Measurements from ENCODE around the gene ITGAE. TPM values are rescaled to one million over a fixed set of nuclear protein-coding genes. Genes with fewer than 3 reads are reported as not detected.

Gene ITGAE
- total RNA-seq, 1 donor from 2014 or later: 16.7 TPM

DNA sequence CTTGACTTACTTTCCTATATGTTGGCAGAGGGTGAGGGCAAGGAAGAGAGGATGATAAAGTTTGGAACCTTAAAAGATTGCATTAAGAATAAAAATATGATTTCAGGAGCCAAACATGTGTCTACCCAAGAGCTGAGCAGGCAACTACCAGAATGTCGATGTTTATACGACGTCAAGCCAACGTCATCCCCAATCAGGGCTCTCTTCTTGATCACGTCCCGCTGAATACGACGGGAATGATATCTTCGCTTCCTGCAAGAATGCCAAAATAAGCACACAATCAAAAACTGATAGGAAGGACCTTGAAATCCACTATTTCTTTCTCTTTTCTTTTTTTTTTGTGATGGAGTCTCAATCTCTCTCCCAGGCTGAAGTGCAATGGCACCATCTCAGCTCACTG is 20.1 kb upstream of the ITGAE start:
- H3K27me3 ChIP-seq (ENCODE audit: control insufficient read depth in 3 of 3, insufficient read depth in 3 of 3, low read length in 3 of 3): no peaks in the 10 kb centered on the region
- H3K4me3 ChIP-seq (ENCODE audit: low read length in 3 of 3): no peak overlapping the region
- H3K27ac ChIP-seq (ENCODE audit: low read depth, low read length): no peak overlapping the region
- H3K9ac ChIP-seq (ENCODE audit: low read depth in 1 of 3, low read length in 3 of 3): no peak overlapping the region
- no peaks in the 10 kb centered on the region for H3K9me3 ChIP-seq (ENCODE audit: control insufficient read depth in 3 of 3, low read length in 3 of 3)
- H3K36me3 ChIP-seq (ENCODE audit: control insufficient read depth in 3 of 3, insufficient read depth in 3 of 3, low read length in 3 of 3): peaks cover 28 to 60% (median 57%) of the 10 kb centered on the region in 3 donors
- peaks cover 0 to 3% (median 0%) of the 10 kb centered on the region in 3 donors for H3K4me1 ChIP-seq (ENCODE audit: control insufficient read depth in 3 of 3, insufficient read depth in 3 of 3, low read length in 3 of 3)

DNA sequence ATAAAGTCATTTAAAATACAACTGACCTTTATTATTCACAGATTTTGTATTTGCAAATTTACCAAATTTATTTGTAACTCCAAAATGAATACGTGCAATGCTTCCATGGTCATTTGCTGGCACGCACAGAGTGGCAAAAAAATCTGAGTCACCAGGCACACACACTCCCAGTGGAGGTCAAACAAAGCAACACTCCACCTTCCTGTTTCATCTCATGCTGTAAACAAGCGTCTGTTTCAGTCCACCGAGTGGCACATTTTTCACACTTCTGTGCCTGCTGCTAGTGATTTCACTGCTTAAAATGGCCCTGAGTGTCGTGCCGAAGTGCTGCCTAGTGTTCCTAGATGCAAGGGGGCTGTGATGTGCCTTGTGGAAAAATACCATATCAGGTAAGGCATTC is 17.8 kb upstream of the ITGAE start:
- Histone ChIP-seq H3K9ac (ENCODE audit: low read depth in 1 of 3, low read length in 3 of 3) (no peak overlapping the region), H3K27me3 (ENCODE audit: control insufficient read depth in 3 of 3, insufficient read depth in 3 of 3, low read length in 3 of 3) (no peaks in the 10 kb centered on the region), H3K4me1 (ENCODE audit: control insufficient read depth in 3 of 3, insufficient read depth in 3 of 3, low read length in 3 of 3) (peaks cover 5 to 17% (median 13%) of the 10 kb centered on the region in 3 donors), H3K4me3 (ENCODE audit: low read length in 3 of 3) (no peak overlapping the region), H3K27ac (ENCODE audit: low read depth, low read length) (no peak overlapping the region), H3K9me3 (ENCODE audit: control insufficient read depth in 3 of 3, low read length in 3 of 3) (no peaks in the 10 kb centered on the region), H3K36me3 (ENCODE audit: control insufficient read depth in 3 of 3, insufficient read depth in 3 of 3, low read length in 3 of 3) (peaks cover 26 to 62% (median 51%) of the 10 kb centered on the region in 3 donors)

DNA sequence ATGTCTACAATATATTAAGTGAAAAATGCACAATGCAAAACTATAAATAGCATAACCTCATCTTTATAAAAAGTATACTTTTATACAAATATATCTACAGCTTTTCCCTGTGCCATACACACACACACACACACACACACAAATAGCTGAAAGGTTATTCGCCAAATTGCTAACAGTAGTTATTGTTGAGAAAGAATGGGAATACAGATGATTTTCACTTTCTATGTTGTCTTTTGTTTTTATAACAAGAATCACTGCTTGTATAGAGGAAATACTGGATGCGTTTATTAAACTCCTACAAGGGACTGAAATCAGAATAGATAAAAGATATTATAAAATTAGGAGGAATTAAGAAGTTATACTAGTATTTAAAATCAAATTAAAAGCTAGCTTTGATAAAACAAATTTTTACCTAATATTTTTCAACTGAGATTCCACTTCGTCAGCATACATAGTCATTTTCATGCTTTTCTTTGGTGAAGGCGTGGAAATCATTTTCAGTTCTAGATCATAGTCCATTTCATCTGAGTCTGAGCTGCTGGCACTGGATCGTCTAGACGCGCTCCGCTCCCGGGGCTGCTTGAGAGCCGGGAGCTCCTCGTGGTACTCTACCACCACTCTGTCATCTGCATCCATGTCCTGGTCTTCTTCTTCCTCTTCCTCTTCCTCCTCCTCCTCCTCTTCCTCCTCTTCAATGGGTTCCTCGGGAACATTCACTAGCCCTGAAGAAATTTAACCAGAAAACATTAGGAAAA is 17.0 kb upstream of the ITGAE start:
- Histone ChIP-seq H3K27ac (ENCODE audit: low read depth, low read length) (no peak overlapping the region), H3K36me3 (ENCODE audit: control insufficient read depth in 3 of 3, insufficient read depth in 3 of 3, low read length in 3 of 3) (peaks cover 28 to 66% (median 58%) of the 10 kb centered on the region in 3 donors), H3K9ac (ENCODE audit: low read depth in 1 of 3, low read length in 3 of 3) (no peak overlapping the region)

DNA sequence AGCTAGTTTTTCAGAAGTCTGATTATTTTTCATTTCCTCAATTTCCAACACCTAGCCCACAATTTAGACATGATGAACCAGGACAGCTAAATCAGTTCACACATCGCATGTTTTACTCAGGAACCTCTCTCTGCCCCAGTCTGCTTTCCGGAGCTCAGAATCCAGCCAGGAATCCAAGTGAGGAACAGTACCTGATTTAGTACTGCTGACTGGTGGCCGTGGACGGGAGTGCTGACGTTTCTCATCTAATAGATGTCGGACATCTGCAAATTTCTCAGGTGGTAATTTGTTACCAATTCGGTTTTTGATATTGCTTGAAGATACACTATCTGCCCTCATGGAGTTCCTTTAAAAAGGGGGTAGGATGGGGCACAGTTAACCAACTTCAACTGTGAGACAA is 14.9 kb upstream of the ITGAE start:
- Histone ChIP-seq H3K36me3 (ENCODE audit: control insufficient read depth in 3 of 3, insufficient read depth in 3 of 3, low read length in 3 of 3) (peaks cover 38 to 69% (median 57%) of the 10 kb centered on the region in 3 donors), H3K4me1 (ENCODE audit: control insufficient read depth in 3 of 3, insufficient read depth in 3 of 3, low read length in 3 of 3) (peaks cover 5 to 17% (median 13%) of the 10 kb centered on the region in 3 donors), H3K27me3 (ENCODE audit: control insufficient read depth in 3 of 3, insufficient read depth in 3 of 3, low read length in 3 of 3) (no peaks in the 10 kb centered on the region), H3K9ac (ENCODE audit: low read depth in 1 of 3, low read length in 3 of 3) (no peak overlapping the region), H3K27ac (ENCODE audit: low read depth, low read length) (no peak overlapping the region), H3K4me3 (ENCODE audit: low read length in 3 of 3) (no peak overlapping the region), H3K9me3 (ENCODE audit: control insufficient read depth in 3 of 3, low read length in 3 of 3) (no peaks in the 10 kb centered on the region)

More for the DNA sequence above, 17.0 kb upstream of the ITGAE start:
- H3K4me3 ChIP-seq (ENCODE audit: low read length in 3 of 3): no peak overlapping the region
- no peaks in the 10 kb centered on the region for H3K9me3 ChIP-seq (ENCODE audit: control insufficient read depth in 3 of 3, low read length in 3 of 3)
- H3K27me3 ChIP-seq (ENCODE audit: control insufficient read depth in 3 of 3, insufficient read depth in 3 of 3, low read length in 3 of 3): no peaks in the 10 kb centered on the region
- H3K4me1 ChIP-seq (ENCODE audit: control insufficient read depth in 3 of 3, insufficient read depth in 3 of 3, low read length in 3 of 3): peaks cover 5 to 17% (median 13%) of the 10 kb centered on the region in 3 donors

DNA sequence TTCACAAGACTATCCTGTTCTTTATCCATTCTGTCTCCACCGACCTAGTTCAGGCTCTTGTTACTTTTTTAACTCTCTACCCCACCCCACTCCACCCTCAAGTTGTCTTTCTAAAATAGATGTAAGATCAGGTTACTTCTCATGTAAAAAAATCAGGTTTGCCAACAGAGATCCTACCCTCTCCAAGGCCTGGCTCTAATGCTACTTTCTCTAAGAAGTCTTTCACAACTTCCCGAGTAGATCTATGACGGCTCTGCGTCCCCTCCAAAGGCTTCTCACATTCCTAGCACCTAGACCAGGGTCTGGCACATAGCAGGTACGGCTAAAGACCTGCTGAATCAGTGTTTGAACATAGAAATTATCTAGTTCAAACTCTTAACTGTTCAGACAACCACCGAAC is 14.1 kb upstream of the ITGAE start:
- peak overlapping the region in 1 of 3 donors; percentile 72 for H3K9ac ChIP-seq (ENCODE audit: low read depth in 1 of 3, low read length in 3 of 3)
- H3K4me3 ChIP-seq (ENCODE audit: low read length in 3 of 3): no peak overlapping the region
- H3K36me3 ChIP-seq (ENCODE audit: control insufficient read depth in 3 of 3, insufficient read depth in 3 of 3, low read length in 3 of 3): peaks cover 44 to 71% (median 57%) of the 10 kb centered on the region in 3 donors
- no peaks in the 10 kb centered on the region for H3K27me3 ChIP-seq (ENCODE audit: control insufficient read depth in 3 of 3, insufficient read depth in 3 of 3, low read length in 3 of 3)
- H3K9me3 ChIP-seq (ENCODE audit: control insufficient read depth in 3 of 3, low read length in 3 of 3): no peaks in the 10 kb centered on the region
- H3K4me1 ChIP-seq (ENCODE audit: control insufficient read depth in 3 of 3, insufficient read depth in 3 of 3, low read length in 3 of 3): peaks cover 5 to 17% (median 13%) of the 10 kb centered on the region in 3 donors
- H3K27ac ChIP-seq (ENCODE audit: low read depth, low read length): peak overlapping the region; percentile 68

DNA sequence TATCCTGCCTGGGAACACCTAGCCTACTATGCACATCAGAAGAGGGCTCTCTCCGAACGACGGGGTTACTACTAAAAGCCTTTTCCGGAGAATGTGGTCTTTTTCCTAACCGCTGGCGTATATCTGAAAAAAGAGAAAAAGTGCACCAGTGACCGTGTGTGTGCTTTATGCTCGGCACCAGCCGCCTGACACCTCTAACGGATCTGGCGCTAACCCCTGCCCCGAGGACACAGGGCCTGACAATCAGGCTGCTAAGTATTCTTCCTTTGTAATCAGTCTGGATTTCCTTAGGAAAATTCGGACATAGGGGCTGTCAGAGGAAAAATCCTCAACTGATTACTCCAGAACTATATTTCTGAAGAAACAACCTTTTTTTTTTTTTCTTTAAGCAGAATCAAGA is 13.4 kb upstream of the ITGAE start:
- Histone ChIP-seq H3K27ac (ENCODE audit: low read depth, low read length) (peak overlapping the region; percentile 68), H3K9me3 (ENCODE audit: control insufficient read depth in 3 of 3, low read length in 3 of 3) (no peaks in the 10 kb centered on the region), H3K4me1 (ENCODE audit: control insufficient read depth in 3 of 3, insufficient read depth in 3 of 3, low read length in 3 of 3) (peaks cover 5 to 17% (median 13%) of the 10 kb centered on the region in 3 donors), H3K27me3 (ENCODE audit: control insufficient read depth in 3 of 3, insufficient read depth in 3 of 3, low read length in 3 of 3) (no peaks in the 10 kb centered on the region), H3K4me3 (ENCODE audit: low read length in 3 of 3) (no peak overlapping the region), H3K9ac (ENCODE audit: low read depth in 1 of 3, low read length in 3 of 3) (peak overlapping the region in 1 of 3 donors; percentile 72), H3K36me3 (ENCODE audit: control insufficient read depth in 3 of 3, insufficient read depth in 3 of 3, low read length in 3 of 3) (peaks cover 46 to 69% (median 61%) of the 10 kb centered on the region in 3 donors)

DNA sequence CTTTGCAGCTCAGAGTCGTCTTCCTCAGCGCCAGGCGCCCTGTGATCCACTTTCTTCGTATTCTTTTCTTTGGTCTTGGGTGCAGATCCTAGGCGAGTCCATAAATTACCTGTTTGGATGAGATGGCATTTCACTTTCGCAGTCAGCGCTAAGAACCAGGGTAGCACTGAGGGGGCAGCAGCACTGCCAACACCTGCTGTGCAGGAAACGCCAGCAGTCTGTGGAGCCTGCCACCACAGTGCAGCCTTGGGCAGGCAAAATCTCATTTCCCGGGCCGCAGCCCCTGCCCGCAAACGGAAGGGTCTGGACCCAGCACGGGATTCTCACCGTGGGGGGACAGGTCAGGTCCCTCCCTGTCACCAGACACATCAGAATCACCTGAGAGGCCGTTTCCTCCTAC is 12.2 kb upstream of the ITGAE start:
- Histone ChIP-seq H3K27ac (ENCODE audit: low read depth, low read length) (no peak overlapping the region), H3K4me3 (ENCODE audit: low read length in 3 of 3) (no peak overlapping the region), H3K27me3 (ENCODE audit: control insufficient read depth in 3 of 3, insufficient read depth in 3 of 3, low read length in 3 of 3) (no peaks in the 10 kb centered on the region), H3K4me1 (ENCODE audit: control insufficient read depth in 3 of 3, insufficient read depth in 3 of 3, low read length in 3 of 3) (peaks cover 5 to 17% (median 13%) of the 10 kb centered on the region in 3 donors), H3K9ac (ENCODE audit: low read depth in 1 of 3, low read length in 3 of 3) (no peak overlapping the region), H3K9me3 (ENCODE audit: control insufficient read depth in 3 of 3, low read length in 3 of 3) (no peaks in the 10 kb centered on the region), H3K36me3 (ENCODE audit: control insufficient read depth in 3 of 3, insufficient read depth in 3 of 3, low read length in 3 of 3) (peaks cover 42 to 66% (median 51%) of the 10 kb centered on the region in 3 donors)

DNA sequence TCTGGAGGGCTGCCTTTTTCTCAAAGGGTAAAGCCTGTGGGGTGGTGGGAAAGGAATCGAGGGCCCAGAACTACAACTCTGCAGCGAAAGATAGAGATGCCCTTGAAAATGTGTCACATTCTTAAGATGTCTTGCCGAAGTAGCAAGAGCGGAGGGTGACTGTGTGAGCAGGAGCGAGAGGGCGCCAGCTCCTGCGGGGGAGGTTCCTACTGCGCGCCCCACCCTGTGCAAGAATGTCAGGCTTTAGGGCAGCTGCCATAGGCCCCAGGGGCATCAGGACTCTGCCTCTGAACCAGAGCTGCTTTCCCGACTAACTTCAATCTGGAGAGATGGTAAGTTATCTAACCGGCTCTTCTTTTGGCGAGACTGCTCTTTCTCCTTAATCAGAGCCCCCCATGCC is 11.8 kb upstream of the ITGAE start:
- Histone ChIP-seq H3K36me3 (ENCODE audit: control insufficient read depth in 3 of 3, insufficient read depth in 3 of 3, low read length in 3 of 3) (peaks cover 42 to 63% (median 53%) of the 10 kb centered on the region in 3 donors), H3K4me3 (ENCODE audit: low read length in 3 of 3) (no peak overlapping the region), H3K27me3 (ENCODE audit: control insufficient read depth in 3 of 3, insufficient read depth in 3 of 3, low read length in 3 of 3) (no peaks in the 10 kb centered on the region), H3K27ac (ENCODE audit: low read depth, low read length) (no peak overlapping the region), H3K9ac (ENCODE audit: low read depth in 1 of 3, low read length in 3 of 3) (no peak overlapping the region), H3K4me1 (ENCODE audit: control insufficient read depth in 3 of 3, insufficient read depth in 3 of 3, low read length in 3 of 3) (peaks cover 5 to 17% (median 13%) of the 10 kb centered on the region in 3 donors), H3K9me3 (ENCODE audit: control insufficient read depth in 3 of 3, low read length in 3 of 3) (no peaks in the 10 kb centered on the region)

DNA sequence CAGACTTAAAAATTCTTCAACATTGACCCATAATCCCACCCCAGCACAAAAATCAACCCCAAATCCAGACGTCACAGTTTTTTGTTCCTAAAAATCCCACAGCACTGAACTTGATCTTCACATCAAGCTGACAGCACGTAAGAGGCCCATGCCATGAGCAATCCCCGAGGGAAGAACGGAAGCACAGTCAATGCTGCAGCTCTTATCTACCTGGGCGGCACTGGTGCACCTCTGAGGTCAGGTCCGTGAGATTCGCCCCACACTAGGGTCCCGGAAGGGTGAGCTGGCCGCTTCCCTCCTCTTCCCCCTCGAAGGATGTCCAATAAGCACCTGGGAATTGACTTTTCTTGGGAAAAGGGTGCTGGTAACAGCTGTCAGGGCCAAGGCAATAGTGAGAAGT is 11.3 kb upstream of the ITGAE start:
- Histone ChIP-seq H3K9ac (ENCODE audit: low read depth in 1 of 3, low read length in 3 of 3) (no peak overlapping the region), H3K9me3 (ENCODE audit: control insufficient read depth in 3 of 3, low read length in 3 of 3) (no peaks in the 10 kb centered on the region), H3K27me3 (ENCODE audit: control insufficient read depth in 3 of 3, insufficient read depth in 3 of 3, low read length in 3 of 3) (no peaks in the 10 kb centered on the region), H3K36me3 (ENCODE audit: control insufficient read depth in 3 of 3, insufficient read depth in 3 of 3, low read length in 3 of 3) (peaks cover 42 to 66% (median 57%) of the 10 kb centered on the region in 3 donors), H3K27ac (ENCODE audit: low read depth, low read length) (no peak overlapping the region), H3K4me1 (ENCODE audit: control insufficient read depth in 3 of 3, insufficient read depth in 3 of 3, low read length in 3 of 3) (peaks cover 5 to 17% (median 13%) of the 10 kb centered on the region in 3 donors), H3K4me3 (ENCODE audit: low read length in 3 of 3) (no peak overlapping the region)

DNA sequence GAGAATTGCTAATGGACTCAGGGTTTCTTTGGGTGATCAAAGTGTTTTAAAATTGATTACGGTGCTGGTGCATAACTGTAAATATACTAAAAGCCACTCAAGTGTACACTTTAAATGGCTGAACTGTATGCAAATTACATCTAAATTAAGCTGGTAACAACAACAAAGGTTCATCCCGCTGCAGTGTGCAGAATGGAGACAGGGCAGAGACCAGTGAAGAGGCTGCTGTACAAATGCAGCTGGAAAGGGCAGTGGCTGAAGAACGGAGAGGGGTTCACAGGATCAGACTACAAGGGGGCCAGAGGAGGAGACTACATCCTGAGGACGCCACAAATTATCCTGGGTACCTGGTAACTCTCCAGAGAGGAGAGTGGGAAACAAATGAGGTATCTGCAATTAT is 9.0 kb upstream of the ITGAE start:
- peaks cover 36 to 55% (median 52%) of the 10 kb centered on the region in 3 donors for H3K36me3 ChIP-seq (ENCODE audit: control insufficient read depth in 3 of 3, insufficient read depth in 3 of 3, low read length in 3 of 3)

More for the DNA sequence above, 9.0 kb upstream of the ITGAE start:
- no peak overlapping the region for H3K9ac ChIP-seq (ENCODE audit: low read depth in 1 of 3, low read length in 3 of 3)
- no peak overlapping the region for H3K27ac ChIP-seq (ENCODE audit: low read depth, low read length)
- H3K4me1 ChIP-seq (ENCODE audit: control insufficient read depth in 3 of 3, insufficient read depth in 3 of 3, low read length in 3 of 3): peaks cover 2 to 9% (median 6%) of the 10 kb centered on the region in 3 donors
- no peaks in the 10 kb centered on the region for H3K9me3 ChIP-seq (ENCODE audit: control insufficient read depth in 3 of 3, low read length in 3 of 3)
- no peaks in the 10 kb centered on the region for H3K27me3 ChIP-seq (ENCODE audit: control insufficient read depth in 3 of 3, insufficient read depth in 3 of 3, low read length in 3 of 3)
- H3K4me3 ChIP-seq (ENCODE audit: low read length in 3 of 3): no peak overlapping the region

All from skeletal muscle tissue (tissue), 4 donors.